ENCODE measurements around the gene PLEKHN1.

PLEKHN1 gene

GRCh38 chr1:941015-941587 lies 25.2 kb upstream of the PLEKHN1 start:
- peak; percentile 70 for DNase-seq (ENCODE audit: low spot score)
- TF ChIP-seq CTCF (IDR thresholded peaks at IDR 0.05; ENCODE audit: extremely low read depth, missing control alignments), result no peak

- no peak for TF ChIP-seq CTCF (IDR thresholded peaks at IDR 0.05; ENCODE audit: extremely low read depth, missing control alignments)
- peak; percentile 84 for DNase-seq (ENCODE audit: low spot score)
Measured at GRCh38 chr1:941588-942383, 24.5 kb upstream of the PLEKHN1 start.

- TF ChIP-seq CTCF (IDR thresholded peaks at IDR 0.05; ENCODE audit: extremely low read depth, missing control alignments), result no peak
- DNase-seq (ENCODE audit: low spot score), result no peak
Measured at GRCh38 chr1:942411-942821, 23.9 kb upstream of the PLEKHN1 start.

GRCh38 chr1:942864-943533 lies 23.3 kb upstream of the PLEKHN1 start:
- no peak for DNase-seq (ENCODE audit: low spot score)
- no peak for TF ChIP-seq CTCF (IDR thresholded peaks at IDR 0.05; ENCODE audit: extremely low read depth, missing control alignments)

GRCh38 chr1:943545-944340 lies 22.5 kb upstream of the PLEKHN1 start:
- no peak for DNase-seq (ENCODE audit: low spot score)
- no peak for TF ChIP-seq CTCF (IDR thresholded peaks at IDR 0.05; ENCODE audit: extremely low read depth, missing control alignments)

- DNase-seq (ENCODE audit: low spot score), result no peak
Measured at GRCh38 chr1:944341-945325, 21.6 kb upstream of the PLEKHN1 start.

More at GRCh38 chr1:944341-945325, 21.6 kb upstream of the PLEKHN1 start:
- no peak for TF ChIP-seq CTCF (IDR thresholded peaks at IDR 0.05; ENCODE audit: extremely low read depth, missing control alignments)
